ENCODE data around the gene CLRN3.
A peak's percentile ranks its signal among the peaks of the same experiment; 100 is the strongest.

CLRN3 gene

DNA sequence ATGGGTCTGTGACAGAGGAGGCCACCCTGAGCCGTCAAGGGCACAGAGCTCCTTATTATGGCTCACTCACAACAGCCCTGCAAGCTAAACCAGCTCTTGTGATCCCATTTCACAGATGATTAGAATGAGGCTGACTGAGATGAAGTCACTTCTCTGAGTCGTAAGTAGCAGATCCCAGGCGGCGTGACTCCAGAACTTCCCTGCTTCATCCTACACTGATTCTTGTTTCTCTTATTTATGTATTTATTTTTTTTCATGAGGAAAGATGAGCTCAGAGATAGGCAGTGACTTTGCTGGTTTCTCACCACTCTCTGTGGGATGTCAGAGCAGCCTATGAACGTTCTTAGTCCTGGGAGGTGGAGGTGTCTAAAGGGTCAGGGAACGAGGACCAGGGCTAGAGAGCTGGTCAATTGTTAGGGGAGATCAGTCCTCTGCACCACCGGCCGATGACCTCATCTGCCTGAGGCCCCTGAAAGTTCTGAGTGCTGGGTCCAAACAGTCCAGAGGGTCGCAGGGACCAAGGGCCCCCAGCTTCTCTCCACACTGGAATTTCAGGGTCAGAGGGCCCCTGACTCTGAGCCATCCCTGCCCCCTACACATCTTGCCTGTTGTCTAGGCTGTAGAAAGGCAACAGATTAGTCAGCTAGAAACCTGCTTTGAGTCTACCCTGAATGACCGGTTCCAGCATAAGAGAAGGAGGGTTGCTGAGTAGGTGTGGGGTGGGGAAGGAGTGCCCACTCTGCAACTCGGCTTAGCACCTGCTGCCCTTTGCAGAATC lies 17.9 kb downstream of the CLRN3 start:
- DNase-seq (ENCODE audit: low read depth): no peak

DNA sequence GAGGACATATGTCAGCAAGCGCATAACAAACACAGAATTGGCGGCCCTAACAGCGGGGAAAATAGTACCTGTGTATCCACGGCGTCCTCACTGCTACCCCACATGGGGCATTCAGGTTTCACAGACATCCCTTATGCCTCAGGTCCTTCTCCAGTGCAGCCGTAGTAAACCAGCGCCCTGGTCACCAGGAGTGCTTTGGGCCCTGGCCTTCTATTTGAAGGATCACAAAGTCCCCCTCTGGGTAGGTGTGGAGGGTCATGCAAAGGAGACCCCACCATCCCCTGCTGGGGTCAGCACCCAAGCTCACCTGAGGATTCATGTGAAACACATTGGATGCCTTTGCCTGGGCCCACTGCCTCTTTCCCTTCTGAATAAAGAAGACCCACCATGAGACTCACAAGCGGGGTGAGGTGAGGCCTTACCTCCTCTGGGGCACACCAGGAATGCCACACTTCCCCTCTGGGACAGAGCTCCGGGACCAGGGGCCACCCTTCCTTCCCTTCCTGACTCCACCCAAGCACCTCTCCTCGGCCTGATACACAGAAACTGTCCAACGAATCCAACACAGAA lies 18.8 kb downstream of the CLRN3 start:
- no peak for DNase-seq (ENCODE audit: low read depth)

DNA sequence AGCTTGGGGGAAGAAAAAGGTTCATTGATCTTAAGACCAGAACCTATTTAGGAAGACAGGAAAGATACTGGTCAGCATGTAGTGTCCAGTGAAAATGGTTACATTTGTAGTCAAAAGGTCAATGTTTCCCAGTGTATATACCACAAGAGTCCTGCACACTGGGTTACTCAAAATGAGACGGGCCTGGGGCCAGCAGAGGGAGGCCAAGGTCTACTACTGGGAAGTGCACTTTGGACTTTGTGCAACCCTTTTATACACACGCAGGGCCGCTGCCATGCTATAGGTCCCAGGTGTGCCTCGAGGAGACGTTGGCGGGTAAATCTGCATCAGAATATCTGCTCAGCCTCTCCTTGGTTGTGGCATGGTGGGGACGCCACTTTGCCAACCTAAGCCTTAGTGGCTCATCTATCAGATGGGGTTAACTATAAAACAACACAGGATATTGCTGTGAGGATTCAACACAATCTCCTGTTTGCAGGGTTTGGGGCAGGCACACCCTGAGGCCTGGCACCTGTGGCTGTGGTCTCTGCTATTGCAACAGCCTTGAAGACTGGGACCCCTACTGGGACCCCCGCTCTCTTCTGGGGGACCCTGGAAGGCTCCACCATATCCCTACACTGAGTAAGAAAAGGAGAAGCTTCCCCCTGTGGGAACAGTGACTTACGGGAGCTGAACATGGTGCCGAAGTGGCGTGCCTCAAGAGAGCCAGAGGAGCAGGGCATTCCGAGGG lies 19.7 kb downstream of the CLRN3 start:
- no peak for DNase-seq (ENCODE audit: low read depth)

DNA sequence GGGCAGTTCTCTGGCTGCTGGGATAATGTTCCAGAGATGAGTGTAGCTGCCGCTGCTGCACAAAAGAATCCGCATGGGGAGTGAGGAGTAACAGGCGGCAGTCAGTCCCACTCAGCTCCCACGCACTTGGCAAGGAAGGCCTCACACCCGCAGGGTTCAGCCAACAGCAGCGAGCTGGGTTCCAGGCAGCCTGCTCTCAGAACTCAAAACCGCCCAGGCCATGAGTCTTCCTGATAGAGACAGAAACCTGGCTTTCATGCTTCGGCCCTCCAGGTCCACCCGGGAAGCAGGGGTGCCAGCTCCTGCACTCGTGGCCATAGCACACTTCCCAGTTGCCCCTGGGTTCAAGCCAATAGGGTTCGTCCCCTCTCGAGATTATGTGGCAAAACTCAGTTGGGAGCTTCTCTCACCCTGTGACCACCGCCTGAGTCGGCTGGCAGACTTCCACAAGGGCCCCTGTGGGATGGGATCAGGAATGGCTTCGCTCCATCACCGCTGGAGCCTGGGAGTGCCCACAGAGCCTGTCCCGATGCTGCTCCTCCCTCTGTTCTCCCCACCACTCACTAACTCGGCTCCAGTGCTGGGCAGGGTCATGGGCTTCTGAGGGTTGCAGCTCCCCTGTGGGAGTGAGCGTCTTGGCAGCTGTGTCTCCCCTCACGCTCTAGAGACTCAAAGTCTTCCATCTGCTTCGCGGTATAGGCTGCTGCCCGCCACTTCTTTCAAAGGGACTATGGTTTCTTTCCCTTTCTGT lies 20.6 kb downstream of the CLRN3 start:
- DNase-seq (ENCODE audit: low read depth): no peak

DNA sequence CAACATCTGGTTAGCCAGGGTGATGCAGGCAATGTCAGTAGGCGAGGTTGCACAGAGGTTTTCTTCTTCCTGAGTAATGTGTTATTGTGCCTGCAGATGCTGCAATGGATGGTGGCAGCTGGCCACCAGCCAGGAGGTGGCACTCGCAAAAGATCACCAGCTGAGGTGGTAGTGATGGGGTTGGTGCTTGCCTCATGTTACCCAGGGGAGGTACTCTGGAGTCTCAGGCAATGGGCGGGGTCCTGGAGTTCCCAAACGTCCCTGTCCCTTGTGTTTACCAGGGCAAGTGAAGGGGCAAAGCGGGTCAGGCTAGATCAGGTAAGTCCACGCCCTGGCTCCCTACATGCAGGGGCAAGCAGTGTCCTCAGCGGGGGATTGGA lies 21.1 kb downstream of the CLRN3 start:
- DNase-seq (ENCODE audit: low read depth): no peak

DNA sequence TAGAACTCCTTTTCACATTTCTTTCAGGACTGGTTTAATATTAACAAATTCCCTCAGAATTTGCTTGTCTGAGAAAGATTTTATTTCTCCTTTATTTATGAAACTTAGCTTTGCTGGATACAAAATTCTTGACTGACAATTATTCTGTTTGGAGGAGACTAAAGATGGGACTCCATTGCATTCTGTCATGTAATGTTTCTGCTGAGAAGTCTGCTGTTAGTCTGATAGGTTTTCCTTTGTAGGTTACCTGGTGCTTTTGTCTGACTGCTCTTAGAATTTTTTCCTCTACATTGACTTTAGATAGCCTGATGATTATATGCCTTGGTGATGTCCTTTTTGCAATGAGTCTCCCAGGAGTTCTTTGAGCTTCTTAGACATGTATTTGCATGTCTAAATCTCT lies 23.4 kb downstream of the CLRN3 start:
- DNase-seq (ENCODE audit: low read depth): no peak

DNA sequence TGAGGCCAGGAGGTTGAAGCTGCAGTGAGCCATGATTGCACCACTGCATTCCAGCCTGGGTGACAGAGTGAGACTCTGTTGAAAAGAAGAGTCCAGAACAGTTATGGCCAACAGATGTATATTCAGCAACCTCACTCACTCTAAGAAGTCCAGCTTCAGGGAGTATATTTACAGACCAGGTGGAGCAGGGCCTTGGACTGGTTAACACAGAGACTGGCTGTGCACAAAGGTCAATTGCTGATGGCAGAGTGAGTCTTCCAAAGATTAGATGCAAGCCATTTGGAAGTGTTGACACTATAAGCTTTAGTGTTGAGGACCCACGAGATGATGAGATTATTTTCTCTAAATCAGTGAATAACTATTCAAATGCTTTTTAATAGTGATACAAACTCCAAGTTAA lies 24.9 kb downstream of the CLRN3 start:
- no peak for DNase-seq (ENCODE audit: low read depth)

DNA sequence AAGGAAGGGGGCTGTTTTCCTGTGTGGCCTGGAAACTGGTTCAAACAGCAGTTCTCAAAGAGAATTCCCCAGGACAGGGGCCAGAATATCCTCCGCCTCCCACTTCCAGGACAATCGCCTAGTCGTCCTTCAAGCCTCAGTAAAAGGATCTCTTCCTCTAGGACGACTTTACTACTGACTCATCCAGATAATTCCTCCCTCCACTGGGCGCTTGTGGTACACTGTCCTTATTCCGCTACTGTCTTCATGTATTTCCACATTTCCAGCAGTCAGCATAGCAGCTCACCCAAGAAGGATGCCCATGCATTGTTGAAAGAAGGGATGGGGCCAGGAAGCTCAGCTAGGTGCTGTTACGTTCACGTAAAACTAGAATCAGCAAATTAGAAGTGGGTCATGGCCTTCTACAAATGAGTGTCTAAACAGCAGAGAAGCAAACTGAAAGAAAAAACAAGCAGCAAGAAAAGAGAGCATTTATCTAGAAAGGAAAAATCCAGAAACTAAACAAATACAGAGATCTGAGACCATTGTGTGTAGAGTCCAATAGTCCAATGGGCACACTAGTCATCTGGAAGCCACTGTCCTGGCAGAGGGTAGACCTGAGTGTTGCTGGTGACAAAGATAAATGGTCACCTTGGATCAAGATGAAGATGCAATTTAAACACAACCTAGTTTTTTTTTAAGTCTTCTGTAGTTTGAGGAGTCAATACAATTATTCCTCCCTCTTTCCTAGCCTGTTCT lies 26.3 kb downstream of the CLRN3 start:
- DNase-seq (ENCODE audit: low read depth): no peak

DNA sequence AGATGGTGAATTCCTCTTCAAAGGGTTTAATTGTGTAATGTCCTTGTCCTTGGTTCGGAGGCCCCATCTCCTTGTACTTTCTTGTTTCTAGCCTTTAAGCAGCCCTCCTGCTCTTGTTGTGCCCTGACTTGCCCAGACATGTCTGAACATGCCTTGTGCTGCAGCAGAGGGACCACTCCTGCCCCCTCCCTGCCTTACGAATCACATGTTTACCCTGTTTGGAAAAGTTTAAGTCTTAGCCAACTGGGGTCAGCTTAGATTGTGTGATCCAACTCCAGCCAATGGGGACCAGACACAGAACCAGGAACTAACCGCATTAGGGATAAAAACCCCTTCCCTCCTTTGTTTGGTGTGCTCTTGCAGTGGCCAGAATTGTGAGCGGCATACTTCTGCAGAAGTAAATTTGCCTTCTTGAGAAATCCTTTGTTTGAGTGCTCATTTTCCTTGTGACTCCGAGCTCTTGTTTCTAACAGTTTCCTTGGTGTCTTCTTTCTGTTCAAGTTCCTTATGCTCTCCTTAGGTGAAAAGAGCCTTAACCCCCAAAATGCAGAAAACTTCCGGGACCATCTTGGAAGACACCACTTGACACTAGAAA lies 29.4 kb downstream of the CLRN3 start:
- DNase-seq (ENCODE audit: low read depth): no peak

DNA sequence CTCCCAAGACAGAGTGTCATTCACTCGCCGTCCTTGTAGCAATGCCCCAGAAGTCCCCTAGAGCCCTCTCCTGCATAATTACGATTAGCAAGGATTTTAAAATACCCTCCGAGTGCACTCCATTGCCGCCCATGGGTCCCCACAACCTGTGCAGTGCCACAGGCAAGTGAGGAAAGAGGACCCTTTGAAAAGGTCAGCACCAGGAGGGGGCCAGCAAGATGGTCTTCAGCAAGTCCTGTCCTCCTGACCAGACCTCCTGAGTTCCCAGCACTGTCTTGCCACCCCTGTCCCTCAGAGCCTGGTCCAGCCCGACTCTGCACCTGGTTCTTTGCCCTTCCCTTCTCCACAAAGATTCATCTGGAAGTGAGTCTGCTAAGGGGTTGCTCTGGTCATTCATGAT lies 32.1 kb downstream of the CLRN3 start:
- no peak for DNase-seq (ENCODE audit: low read depth)

DNA sequence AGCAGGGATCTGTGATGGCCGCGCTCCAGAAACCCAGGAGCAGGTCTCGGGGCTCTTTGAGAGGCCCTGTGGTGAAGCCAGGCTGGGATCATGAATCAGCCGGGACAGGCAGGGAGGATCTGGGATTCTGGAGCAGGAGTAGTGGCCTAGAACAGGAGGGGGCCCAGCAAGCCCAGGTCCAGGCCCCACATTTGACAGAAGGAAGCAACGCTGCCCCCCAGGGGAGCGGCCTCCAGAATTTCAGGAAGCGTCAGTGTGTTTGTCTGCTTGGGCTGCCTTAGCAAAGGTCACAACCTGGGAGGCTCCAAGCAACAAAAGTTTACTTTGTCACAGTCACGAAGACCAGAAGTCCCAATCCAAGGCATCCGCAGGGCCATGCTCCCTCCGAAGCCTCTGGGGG lies 36.8 kb downstream of the CLRN3 start:
- no peak for DNase-seq (ENCODE audit: low read depth)

DNA sequence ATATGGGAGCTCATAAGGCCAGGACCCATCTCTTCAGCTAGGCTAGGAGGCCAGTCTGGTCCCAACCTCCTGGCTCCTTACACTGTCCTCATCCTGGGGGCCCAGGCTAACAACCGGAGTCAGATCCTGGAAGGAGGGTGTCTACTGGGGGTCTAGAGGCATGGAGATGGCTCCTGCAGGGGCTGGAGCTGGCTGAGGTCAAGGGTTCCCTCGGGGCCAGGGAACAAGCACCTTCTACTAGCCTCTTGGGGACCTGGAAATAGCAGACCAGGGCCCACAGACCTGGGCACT lies 37.2 kb downstream of the CLRN3 start:
- DNase-seq (ENCODE audit: low read depth): no peak

DNA sequence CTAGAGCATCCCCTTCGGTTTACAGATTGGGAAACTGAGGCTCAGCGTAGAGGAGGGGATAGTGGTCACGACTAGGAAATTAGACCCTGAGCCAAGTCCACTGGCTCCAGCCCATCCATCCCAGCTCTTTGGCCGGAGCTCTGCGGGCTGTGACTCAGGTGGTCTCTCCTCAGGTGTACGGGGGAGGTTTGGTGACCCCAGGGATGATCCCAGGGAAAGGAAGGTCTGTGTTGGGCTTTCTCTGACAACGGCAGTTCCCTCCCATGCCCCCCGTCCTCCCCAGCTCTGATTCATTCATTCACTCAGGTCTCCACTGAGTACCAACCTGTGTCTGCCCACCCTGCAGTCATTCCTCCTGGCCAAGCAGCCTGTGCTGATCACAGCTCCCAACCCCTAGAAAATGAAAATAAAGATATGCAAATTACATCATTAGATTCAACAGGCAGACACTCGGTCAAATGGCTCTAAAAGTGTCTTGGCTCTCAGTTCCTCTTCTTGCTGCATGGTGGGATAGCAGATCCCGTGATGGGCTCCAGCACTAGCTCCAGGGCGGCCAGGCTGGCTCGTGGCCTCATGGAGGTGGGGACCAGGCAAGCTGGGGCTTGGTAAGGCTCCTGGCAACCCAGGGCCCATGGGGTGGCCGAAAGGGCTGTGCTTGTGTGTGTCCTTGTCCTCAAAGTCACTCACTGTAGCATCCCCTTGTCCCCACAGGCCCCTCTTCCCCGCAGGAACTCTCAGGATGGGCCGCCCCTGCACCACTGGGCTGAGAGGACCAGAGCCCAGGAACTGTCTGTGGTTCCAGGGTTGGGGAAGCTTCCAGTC lies 37.8 kb downstream of the CLRN3 start:
- no peak for DNase-seq (ENCODE audit: low read depth)

DNA sequence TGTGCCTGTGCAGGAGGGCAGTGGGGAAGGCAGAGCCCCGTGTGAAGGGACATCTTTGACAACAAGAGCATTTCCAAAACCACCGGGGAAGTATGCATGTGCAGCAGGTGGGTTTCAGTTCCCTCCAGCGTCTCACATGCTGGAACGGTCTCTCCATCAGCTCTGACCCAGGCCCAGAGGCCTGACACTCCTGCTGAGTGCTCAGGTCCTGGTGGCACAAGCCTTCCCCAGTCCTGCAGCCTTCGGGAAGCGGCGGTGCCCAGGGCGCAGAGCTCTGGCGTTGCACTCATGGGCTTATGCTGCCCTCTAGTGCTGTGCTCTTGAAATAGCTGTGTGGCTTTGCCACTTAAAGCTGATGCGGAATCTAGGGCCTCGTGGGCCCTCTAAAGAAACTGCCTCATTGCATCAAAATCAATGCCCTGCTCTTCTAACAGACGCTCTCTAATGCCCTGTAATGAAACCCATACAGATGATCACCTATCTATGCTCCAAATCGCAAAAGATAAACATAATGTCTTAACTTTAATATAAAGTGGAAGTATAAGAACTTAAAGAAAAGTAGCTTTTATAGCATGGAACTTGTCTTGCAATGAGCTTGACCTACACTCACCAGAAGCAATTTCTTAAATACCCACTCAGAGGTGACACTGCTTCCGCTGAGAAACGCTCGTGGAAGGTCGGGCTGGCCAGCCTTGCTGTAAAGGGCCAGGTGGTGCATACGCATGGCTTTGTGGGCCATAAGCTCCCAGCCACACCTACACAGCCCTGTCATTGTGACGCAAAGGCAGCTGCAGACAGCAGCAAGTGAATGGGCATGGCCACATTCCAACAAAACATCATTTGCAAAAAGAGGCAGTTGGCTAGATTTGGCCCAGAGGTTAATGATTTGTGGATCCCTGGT lies 38.6 kb downstream of the CLRN3 start:
- peak; percentile 31 for DNase-seq (ENCODE audit: low read depth)

DNA sequence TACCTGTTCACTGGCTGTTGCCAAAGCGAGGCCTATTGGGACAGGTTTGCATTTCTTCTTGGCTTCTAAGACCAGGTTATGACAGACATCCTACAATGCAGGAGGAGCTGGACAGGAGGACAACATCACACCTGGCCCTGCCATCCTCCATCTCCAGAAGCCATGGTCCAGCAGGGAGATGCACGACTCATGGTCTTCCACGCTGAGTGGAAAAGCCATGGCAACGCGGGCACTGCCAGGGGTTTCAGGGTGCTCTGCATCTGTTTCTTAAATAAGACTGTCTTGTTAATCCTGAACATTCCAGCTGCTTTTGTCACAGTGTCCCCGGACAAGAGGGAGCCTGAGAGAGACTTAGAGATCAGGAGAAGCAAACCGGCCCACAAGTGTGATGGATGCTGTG lies 40.3 kb downstream of the CLRN3 start:
- no peak for DNase-seq (ENCODE audit: low read depth)

DNA sequence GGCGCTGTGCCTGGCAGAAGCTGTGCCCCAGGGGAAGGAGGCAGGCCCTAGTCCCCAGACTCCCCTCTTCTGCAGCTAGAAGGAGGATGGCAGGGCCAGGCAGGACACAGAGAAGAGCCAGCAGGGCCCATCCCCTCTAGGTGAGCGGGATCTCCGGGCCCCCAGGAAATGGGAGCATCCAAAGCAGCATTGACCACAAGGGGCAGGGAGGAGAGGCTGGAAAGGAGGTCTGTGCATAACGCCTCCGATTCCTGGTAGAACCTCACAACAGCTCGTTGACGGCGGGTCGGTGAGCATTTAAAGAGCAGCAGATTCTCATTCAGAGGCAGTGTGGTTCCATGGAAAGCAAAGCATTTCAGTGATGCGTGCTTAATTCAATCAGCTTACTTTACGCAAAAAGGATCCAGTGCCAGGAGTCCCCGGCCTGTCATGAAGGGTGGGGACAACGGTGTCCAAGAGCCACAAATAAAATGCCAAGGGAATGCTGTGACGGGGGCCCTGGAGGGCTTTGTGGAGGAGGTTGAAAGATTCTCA lies 41.0 kb downstream of the CLRN3 start:
- DNase-seq (ENCODE audit: low read depth): no peak

DNA sequence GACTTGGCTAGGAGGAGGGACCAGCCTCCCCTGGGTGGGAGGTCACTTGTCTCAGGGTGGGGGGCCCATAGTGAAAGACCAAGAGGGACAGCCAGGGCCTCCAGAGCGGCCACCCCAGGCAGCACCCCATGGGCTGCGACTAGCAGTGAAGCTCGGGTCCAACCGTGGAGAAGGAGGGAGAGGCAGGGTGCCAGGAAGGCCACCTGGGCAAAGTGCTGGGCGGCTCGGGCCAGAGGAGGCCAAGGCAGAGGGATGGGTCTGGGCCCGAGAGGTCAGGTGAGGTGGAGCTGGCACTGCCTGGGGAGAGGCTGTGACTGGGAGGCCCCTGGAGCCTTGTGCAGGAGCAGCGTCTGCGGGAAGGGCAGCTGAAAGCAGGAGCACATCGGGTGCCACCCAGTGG lies 41.8 kb downstream of the CLRN3 start:
- no peak for DNase-seq (ENCODE audit: low read depth)

DNA sequence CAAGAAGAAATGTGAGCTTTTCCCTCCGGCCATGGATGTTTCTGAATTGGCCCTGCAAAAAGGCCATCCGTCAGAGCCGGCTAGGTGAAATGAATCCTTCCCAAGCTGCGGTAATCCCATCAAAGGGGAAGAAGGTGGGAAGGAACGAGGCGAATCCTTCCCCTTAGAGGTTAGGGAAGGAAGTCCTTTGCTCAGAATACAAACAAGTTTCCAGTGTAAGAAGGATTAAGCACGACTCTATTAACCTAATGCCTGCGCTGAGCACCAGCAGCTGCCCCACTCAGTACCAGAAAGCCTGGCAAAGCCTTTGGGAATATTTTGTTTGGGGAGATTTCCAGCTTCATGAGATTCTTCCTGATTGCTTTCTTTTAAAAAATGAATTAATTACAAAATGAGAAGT lies 42.8 kb downstream of the CLRN3 start:
- DNase-seq (ENCODE audit: low read depth): no peak

DNA sequence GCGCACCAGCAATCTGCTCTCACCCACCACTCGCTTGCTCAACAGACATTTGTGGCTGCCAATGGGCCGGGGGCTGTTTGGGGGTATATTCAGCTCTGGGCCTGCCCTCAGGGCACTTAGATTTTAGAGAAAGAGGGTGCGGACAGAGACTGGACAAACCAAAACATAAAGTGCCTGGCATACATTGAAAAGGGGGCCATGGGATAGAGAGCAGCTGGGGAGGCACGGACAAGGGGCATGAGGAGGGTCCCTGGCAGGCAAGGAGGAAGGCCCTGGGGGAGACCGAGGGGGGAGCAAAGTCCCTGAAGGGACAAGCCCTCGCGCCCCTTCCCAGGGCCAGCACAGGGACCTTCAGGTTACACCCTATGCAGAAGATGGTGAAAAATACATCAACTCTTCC lies 43.5 kb downstream of the CLRN3 start:
- no peak for DNase-seq (ENCODE audit: low read depth)

DNA sequence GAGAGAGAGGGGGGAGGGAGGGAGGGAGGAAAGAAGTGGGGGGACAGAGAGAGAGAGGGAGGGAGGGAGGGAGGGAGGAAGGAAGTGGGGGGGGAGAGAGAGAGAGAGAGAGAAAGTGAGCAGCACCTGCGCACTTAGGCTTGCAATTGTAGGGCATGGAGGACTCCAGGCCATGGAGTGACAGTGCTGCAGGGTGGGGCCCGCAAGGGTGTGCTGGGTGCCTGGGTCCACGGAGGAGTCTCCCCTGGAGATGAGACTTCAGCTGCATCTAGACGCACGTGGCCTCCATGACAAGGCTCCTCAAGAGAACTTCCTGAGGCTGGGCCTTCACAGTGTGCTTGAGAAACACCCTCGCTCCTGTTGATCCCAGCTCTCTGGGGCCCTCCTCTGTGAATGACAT lies 44.5 kb downstream of the CLRN3 start:
- no peak for DNase-seq (ENCODE audit: low read depth)
